GM12865 (cell line): ENCODE data around the gene RBM44.
"Not testable (repeated sequence)": the region's sequence is repeated elsewhere in the genome, so short reads cannot be mapped to it uniquely, and the experiment has no call there.

Source experiments
- DNase-seq: peaks from one replicate; pipeline ENCODE4 v3.0.0; 2010; ENCODE audit warnings: low read depth
- H3K4me3 ChIP-seq: 2 replicates; pipeline ENCODE4 v1.5.1; 2011; ENCODE audit warnings: mild to moderate bottlenecking, low read depth, low read length, control low read depth
- TF ChIP-seq, protein P1 (sequence below): IDR thresholded peaks from 2 replicates; pipeline ENCODE4 v1.5.1; 2011; ENCODE audit warnings: low read length, control low read depth, low read depth, inconsistent platforms; ENCODE audit not compliant: insufficient read depth; ENCODE audit errors: missing control alignments

RBM44 gene

DNA sequence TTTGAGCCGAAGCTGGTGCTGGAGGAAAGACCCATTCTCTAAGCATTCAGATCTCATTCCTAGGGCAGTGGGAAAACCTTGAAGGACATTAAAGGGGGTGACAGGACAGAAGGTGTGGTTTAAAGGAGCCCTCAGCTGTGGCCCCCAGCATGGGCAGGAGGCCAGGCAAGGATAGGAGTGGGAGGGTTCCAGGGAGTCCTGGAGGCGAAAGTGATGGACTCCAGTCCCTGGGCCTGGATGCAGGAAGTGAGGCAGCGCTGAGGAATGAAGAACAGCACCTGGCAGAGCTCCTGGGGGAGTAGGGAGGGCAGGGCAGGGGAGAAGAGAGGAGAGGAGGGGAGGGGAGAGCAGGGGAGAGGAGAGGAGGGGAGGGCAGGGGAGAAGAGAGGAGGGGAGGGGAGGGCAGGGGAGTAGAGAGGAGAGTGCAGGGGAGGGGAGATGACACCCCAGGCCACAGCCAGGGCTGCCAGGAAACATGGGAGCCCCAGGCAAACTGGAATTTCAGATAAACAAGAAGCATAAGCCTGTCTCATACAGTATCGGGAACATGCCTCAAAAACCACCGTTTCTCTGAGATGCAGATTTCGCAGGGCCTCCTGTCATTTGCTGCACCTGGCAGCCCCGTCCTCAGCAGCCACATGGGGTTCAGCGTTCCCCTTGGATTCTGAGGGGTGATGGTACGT is 66.5 kb downstream of the RBM44 start:
- DNase-seq, result no peak
- H3K4me3 ChIP-seq, result no peak overlapping the region
- TF ChIP-seq, protein P1, sequence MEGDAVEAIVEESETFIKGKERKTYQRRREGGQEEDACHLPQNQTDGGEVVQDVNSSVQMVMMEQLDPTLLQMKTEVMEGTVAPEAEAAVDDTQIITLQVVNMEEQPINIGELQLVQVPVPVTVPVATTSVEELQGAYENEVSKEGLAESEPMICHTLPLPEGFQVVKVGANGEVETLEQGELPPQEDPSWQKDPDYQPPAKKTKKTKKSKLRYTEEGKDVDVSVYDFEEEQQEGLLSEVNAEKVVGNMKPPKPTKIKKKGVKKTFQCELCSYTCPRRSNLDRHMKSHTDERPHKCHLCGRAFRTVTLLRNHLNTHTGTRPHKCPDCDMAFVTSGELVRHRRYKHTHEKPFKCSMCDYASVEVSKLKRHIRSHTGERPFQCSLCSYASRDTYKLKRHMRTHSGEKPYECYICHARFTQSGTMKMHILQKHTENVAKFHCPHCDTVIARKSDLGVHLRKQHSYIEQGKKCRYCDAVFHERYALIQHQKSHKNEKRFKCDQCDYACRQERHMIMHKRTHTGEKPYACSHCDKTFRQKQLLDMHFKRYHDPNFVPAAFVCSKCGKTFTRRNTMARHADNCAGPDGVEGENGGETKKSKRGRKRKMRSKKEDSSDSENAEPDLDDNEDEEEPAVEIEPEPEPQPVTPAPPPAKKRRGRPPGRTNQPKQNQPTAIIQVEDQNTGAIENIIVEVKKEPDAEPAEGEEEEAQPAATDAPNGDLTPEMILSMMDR, result no peak

DNA sequence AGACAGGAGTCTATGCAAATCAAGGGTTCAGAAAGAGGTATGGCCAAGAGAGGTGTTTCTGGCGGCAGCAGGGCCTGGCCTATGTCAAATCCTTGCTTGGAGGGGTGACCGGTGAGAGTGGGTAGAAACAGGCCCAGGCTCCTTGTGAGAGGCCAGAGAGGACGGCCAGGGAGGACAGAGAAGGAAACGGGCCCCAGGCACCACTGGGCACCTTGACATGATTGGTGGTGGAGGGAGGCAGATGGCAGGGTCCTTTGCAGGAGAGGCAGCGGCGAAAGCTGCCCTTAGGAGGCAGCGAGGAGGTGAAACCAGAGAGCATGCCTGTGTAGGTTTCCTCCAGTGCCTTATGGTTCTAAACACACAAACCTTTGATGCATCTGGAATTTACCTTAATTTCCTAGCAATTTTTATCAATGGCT is 67.1 kb downstream of the RBM44 start:
- no peak for DNase-seq
- TF ChIP-seq, protein P1, result no peak
- H3K4me3 ChIP-seq, result no peak overlapping the region

DNA sequence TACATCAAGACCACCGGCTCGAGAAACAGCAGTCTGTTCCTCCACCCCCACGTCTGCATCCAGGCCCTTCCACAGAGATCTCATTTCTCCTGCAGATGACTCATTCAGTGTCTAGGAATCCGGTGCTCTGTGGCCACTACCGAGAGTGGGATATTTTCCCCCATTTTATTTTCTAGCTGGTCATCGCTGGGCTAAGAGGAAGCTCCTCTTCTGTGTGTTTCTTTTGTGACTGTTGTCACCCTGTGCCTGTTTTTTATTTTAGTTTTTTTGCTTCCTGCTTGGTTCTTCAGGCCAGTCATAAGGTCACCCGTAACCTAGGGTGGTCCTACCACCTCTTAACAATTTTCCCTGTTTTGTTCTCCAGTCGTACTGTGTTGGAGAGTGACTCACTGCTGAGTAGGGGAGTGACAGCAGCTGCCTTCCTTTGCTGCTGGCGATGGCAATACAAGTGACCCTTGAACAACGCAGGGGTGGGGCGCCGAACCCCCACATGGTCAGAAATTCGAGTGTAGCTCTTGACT is 67.6 kb downstream of the RBM44 start:
- TF ChIP-seq, protein P1, result no peak
- DNase-seq, result no peak
- H3K4me3 ChIP-seq, result no peak overlapping the region

- TF ChIP-seq, protein P1, result no peak
- no peak overlapping the region for H3K4me3 ChIP-seq
- DNase-seq, result no peak
These were observed 68.9 kb downstream of the RBM44 start for GRCh38 chr2:237867465-237867864.

GRCh38 chr2:237868074-237868473 is 69.5 kb downstream of the RBM44 start:
- DNase-seq, H3K4me3 ChIP-seq: not testable (repeated sequence)

- no peak for DNase-seq
- TF ChIP-seq, protein P1, result no peak
- no peak overlapping the region for H3K4me3 ChIP-seq
These were observed 70.2 kb downstream of the RBM44 start for GRCh38 chr2:237868631-237869342.

DNA sequence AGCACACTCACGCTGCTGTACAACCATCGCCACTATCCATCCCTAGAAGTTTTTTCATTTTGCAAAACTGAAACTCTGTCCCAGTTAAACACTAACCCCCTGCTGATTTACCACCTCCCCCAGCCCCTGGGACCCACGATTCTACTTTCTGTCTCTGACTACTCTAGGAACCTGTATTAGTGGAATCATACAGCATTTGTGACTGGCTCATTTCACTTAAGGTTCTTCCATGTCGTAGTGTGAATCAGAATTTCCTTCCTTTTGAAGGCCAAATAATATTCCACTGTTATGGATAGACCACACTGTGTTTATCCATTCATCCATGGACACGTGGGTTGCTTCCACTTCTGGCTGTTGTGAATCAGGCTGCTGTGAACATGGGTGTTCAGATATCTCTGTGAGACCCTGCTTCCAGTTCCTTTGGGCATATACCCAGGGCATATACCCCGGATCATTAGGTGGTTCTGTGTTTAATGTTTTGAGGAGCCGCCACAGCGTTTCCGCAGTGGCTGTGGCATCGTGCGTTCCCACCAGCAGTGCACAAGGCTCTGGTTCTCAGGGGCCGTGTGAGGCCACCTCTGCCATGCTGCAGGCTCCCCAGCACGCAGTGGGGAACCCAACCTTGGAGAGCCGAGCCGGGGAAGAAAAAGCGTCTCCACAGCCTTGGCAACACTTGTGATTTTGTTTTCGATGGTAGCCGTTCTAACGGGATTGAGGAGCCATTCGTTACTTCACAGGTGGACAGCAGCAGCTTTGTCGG is 70.9 kb downstream of the RBM44 start:
- no peak for DNase-seq
- no peak overlapping the region for H3K4me3 ChIP-seq
- TF ChIP-seq, protein P1, result no peak
